ENCODE results near the gene MRPL14.

The MRPL14 gene

DNA sequence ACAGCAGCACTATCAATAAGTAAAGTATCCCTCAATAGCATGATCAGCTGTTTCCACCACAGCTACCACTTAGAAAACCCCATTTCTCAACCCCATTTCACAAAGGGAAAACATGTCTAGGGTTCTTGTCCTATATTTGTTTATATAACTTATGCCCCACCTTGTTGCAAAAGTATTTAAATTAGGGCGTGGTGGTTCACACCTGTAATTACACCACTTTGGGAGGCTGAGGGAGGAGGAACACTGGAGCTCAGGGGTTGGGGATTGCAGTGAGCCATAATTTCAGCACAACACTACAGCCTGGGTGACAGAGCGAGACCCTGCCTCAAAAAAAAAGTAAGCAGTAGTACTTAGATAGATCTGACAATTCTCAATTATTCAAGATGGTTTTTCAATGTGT, 3.7 kb downstream of the MRPL14 start:
- no peak for DNase-seq (ENCODE audit: low read depth)
- no peak overlapping the region for H3K4me3 ChIP-seq (ENCODE audit: low read depth, low read length)
- TF ChIP-seq, protein P1, sequence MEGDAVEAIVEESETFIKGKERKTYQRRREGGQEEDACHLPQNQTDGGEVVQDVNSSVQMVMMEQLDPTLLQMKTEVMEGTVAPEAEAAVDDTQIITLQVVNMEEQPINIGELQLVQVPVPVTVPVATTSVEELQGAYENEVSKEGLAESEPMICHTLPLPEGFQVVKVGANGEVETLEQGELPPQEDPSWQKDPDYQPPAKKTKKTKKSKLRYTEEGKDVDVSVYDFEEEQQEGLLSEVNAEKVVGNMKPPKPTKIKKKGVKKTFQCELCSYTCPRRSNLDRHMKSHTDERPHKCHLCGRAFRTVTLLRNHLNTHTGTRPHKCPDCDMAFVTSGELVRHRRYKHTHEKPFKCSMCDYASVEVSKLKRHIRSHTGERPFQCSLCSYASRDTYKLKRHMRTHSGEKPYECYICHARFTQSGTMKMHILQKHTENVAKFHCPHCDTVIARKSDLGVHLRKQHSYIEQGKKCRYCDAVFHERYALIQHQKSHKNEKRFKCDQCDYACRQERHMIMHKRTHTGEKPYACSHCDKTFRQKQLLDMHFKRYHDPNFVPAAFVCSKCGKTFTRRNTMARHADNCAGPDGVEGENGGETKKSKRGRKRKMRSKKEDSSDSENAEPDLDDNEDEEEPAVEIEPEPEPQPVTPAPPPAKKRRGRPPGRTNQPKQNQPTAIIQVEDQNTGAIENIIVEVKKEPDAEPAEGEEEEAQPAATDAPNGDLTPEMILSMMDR (conservative IDR thresholded peaks at IDR 0.05; ENCODE audit: low read depth, low read length) = no peak

DNA sequence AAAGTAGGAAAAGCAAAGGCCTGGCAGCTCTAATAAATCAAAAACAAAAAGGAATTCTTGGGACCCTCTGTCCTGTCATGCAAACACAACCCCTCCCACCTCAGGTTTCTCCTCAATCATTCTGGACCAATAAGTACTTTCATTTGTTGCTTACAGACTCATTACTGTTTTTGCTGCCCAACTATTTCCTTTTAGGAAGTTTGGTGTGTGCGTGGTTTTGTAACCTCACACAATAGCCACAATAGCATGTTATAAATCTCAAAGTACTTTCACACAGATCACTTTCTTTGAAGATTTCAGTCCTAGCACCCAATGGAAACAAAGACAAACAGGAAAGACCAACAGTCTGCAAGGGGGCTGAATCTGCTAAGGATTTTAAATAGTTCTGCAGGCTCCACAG, 4.5 kb downstream of the MRPL14 start:
- TF ChIP-seq, protein P1 (conservative IDR thresholded peaks at IDR 0.05; ENCODE audit: low read depth, low read length) = no peak
- no peak overlapping the region for H3K4me3 ChIP-seq (ENCODE audit: low read depth, low read length)
- peak; percentile 42 for DNase-seq (ENCODE audit: low read depth)

DNA sequence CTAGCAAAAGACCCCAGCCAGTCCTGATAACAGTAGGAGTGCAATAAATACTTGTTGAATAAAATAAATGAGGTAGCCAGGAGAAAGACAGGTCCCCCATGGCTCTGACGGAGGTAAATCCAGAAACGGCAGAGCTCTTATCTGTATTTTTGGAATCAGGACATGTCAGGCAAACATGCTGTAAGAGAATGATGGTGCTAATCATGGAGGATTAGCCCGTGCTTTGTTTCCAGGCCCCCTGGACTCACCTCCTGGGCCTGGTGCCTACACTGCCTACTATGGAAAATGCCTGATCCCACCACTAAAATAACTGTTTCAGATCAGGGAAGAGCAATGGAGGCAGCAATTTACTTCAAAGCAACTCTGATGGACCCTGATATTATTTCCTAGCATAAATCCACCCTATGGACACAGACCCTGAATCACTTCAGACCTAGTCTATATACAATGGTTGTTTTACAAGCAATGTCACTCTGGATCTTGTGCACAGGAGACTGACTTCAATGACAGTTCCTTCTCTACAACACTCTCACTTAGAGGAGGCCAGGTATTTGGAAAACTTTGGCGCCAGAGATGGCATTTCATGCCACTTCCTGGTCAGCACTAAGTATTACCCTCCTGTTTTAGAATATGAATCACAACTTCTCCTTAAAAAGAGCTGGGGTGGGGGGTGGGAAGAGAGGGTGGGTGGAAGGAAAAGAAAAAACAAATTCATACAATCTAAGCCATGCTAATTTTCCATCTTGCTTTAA, 6.4 kb downstream of the MRPL14 start:
- no peak for DNase-seq (ENCODE audit: low read depth)
- no peak overlapping the region for H3K4me3 ChIP-seq (ENCODE audit: low read depth, low read length)
- TF ChIP-seq, protein P1 (conservative IDR thresholded peaks at IDR 0.05; ENCODE audit: low read depth, low read length) = no peak

DNA sequence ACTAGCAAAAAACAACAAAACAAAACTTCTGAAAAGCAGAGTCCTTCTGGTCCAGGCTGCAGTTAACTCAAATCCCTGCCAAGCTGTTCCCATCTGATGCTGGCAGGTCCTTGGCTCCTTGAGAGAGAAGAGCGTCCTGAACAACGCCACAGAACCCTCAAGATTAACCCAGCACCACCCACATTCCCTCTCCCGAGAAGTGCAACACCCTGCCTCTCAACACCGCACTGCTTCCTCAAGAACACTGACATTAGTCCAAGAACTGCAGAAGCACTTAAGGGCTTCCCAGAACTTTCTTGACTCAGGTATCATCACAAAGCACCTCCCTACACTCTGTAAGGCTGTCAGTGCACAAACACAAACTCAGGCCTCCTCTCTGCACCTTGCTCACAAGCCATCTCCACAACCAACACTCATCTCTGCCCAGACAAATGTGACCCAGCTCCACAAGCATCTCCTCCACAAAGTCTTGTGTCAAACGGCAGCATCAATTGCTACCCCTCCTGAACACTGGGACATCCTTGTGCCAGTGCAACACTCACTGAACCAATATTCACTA, 7.5 kb downstream of the MRPL14 start:
- TF ChIP-seq, protein P1 (conservative IDR thresholded peaks at IDR 0.05; ENCODE audit: low read depth, low read length) = no peak
- H3K4me3 ChIP-seq (ENCODE audit: low read depth, low read length) = no peak overlapping the region
- DNase-seq (ENCODE audit: low read depth) = no peak

DNA sequence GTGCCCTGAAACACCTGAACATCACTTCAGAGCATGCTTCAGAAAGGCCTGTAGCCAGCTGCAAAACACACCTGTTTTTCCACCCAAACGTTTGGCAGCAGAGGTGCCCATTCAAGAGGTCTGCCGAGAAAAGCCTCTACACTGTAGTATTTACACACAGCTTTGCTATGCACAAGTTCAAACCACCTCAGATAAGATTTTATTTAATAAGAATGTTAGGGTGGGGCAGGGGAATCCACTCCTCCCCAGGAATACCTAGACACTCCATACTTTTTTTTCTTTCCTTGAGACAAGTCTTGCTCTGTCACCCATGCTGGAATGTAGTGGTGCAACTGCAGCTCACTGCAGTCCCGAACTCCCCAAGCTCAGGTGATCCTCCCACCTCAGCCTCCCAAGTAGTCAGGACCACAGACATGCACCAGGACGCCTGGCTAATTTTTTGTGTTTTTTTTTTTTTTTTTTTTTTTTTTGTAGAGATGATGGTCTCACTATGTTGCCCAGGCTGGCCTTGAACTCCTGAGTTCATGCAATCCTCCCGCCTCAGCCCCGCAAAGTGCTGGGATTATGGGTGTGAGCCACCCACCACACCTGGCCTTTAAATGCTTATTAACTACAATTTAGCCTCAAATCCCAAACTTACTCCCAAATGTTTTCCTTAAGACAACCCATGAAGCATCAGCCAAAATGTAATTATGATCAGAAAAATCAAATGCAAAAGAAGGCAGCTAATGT, 9.7 kb downstream of the MRPL14 start:
- no peak overlapping the region for H3K4me3 ChIP-seq (ENCODE audit: low read depth, low read length)
- TF ChIP-seq, protein P1 (conservative IDR thresholded peaks at IDR 0.05; ENCODE audit: low read depth, low read length) = no peak
- DNase-seq (ENCODE audit: low read depth) = peak; percentile 10

DNA sequence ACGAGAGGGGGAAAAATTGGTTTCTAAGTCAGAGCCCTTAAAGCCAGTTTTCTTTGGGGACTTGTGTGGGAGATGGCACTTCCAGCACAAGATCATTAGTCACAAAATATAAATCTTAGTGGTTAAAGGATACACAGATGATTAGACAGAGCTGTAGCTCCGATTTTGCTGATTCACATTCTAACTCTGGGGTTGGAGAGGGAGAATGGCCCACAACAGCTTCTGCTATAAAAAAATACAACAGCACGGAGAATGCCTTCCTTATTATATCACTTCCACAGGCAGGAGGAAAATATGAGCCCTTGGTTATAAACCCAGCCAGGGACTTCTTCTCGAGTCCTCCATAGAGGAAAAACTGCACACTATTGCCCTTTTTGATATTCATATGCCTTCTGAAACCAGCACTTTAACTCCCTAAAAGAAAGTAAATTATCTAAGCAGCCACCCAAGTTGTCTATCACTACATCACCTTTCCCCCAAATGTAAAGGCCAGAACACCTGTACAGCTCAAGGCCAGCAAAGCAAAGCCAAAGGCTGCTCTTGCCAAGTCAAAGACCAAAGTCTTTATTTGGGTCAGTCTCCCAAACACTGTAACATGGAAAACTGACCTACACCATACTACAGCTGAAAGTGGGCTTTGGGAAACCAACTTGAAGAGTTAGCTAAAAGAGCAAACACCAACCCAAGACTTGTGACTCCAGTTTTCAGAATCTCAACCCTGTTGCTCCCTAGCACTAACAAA, 10.4 kb downstream of the MRPL14 start:
- peak; percentile 86 for DNase-seq (ENCODE audit: low read depth)
- H3K4me3 ChIP-seq (ENCODE audit: low read depth, low read length) = no peak overlapping the region
- TF ChIP-seq, protein P1 (conservative IDR thresholded peaks at IDR 0.05; ENCODE audit: low read depth, low read length) = no peak

All from choroid plexus epithelial cell (primary cell).